PC-3 (cell line): ENCODE results near the gene TPR.

Experiments used
- EZH2 ChIP-seq: fragments of 300-600 bp; sonication (generic); IDR thresholded peaks from one replicate; pipeline ENCODE4 v1.6.1; 2017; ENCODE audit warnings: antibody characterized with exemption, mild to moderate bottlenecking, low read length; ENCODE audit not compliant: unreplicated experiment
- EZH2phosphoT487 ChIP-seq: fragments of 300-600 bp; sonication (generic); IDR thresholded peaks from 2 replicates; pipeline ENCODE4 v1.6.1; 2018; ENCODE audit warnings: mild to moderate bottlenecking, antibody characterized with exemption, low read length, borderline replicate concordance
- TF ChIP-seq, protein P1 (sequence below): fragments of 300-600 bp; sonication (generic); conservative IDR thresholded peaks from 2 replicates; pipeline ENCODE4 v1.5.1; 2017; ENCODE audit warnings: antibody characterized with exemption, low read depth, mild to moderate bottlenecking, low read length

- TF ChIP-seq EZH2, result no peak
- TF ChIP-seq, protein P1, sequence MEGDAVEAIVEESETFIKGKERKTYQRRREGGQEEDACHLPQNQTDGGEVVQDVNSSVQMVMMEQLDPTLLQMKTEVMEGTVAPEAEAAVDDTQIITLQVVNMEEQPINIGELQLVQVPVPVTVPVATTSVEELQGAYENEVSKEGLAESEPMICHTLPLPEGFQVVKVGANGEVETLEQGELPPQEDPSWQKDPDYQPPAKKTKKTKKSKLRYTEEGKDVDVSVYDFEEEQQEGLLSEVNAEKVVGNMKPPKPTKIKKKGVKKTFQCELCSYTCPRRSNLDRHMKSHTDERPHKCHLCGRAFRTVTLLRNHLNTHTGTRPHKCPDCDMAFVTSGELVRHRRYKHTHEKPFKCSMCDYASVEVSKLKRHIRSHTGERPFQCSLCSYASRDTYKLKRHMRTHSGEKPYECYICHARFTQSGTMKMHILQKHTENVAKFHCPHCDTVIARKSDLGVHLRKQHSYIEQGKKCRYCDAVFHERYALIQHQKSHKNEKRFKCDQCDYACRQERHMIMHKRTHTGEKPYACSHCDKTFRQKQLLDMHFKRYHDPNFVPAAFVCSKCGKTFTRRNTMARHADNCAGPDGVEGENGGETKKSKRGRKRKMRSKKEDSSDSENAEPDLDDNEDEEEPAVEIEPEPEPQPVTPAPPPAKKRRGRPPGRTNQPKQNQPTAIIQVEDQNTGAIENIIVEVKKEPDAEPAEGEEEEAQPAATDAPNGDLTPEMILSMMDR, result no peak
- no peak for TF ChIP-seq EZH2phosphoT487
Measured at GRCh38 chr1:186295980-186296379, 79.1 kb downstream of the TPR start, which contains the start of gene PRG4.
